Epithelial cell of proximal tubule (primary cell): ENCODE measurements around the gene HOXA9. TPM values are rescaled to one million over a fixed set of nuclear protein-coding genes. Genes with fewer than 3 reads are reported as not detected.

Experiments
- DNase-seq: peaks from one replicate; pipeline ENCODE4 v3.0.0-alpha.2; 2011; ENCODE audit warnings: low read depth
- H3K4me3 ChIP-seq: 2 replicates; pipeline ENCODE4 v1.5.1; 2011; ENCODE audit warnings: low read depth, mild to moderate bottlenecking, low read length
- total RNA-seq: library from RNA; depleted of rRNA; stranded (reverse); fragments of >200 nt; gene quantifications from 2 replicates; pipeline ENCODE4 v1.2.3, GENCODE V29; 2015
- TF ChIP-seq, protein P1 (sequence below): conservative IDR thresholded peaks from 2 replicates; pipeline ENCODE4 v1.5.1; 2012; ENCODE audit warnings: low read depth, mild to moderate bottlenecking, low read length

The HOXA9 gene
- total RNA-seq, 1 donor from 2014 or later: 104 TPM

DNA sequence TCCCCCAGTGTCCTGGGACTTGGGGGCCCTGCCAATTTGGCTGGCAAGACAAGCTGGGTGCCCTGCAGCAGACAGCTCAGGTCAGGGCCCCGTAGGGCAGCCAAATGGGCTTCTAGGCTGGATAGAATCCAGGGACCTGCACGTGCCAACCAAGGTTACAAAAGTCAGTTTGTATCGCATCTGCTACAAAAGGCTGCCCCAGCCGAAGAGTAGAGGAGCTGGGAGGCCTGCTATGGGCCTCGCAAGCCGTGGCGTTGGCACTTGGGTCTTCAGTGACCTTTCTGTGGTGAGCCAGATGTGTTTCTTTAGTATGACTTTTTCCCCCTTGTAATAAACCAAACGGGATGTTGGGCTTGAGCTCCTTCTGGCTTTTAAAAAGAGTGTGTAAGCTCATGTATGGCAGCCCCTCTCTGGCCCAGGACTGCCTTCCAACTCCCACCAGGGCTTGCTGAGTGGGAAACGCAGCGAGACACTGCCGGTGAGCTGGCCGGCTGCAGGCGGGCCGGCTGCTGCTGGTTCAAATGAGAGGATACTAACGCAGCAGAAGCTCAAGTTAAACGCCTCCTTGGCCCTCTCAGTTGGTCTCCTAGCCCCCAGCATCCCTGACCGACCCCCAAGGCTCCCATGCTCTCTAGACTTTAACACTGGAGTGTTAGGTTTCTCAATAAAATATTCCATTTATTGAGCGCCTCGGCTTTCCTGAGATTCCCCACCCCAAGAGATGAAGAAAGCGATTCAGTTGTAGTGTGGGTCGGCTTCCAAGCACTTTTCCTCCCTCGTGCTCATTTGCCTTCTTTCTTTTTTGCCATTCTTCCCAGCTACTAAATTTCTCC, 11.8 kb upstream of the HOXA9 start:
- peak overlapping the region; percentile 64 for H3K4me3 ChIP-seq
- TF ChIP-seq, protein P1, sequence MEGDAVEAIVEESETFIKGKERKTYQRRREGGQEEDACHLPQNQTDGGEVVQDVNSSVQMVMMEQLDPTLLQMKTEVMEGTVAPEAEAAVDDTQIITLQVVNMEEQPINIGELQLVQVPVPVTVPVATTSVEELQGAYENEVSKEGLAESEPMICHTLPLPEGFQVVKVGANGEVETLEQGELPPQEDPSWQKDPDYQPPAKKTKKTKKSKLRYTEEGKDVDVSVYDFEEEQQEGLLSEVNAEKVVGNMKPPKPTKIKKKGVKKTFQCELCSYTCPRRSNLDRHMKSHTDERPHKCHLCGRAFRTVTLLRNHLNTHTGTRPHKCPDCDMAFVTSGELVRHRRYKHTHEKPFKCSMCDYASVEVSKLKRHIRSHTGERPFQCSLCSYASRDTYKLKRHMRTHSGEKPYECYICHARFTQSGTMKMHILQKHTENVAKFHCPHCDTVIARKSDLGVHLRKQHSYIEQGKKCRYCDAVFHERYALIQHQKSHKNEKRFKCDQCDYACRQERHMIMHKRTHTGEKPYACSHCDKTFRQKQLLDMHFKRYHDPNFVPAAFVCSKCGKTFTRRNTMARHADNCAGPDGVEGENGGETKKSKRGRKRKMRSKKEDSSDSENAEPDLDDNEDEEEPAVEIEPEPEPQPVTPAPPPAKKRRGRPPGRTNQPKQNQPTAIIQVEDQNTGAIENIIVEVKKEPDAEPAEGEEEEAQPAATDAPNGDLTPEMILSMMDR: no peak
- no peak for DNase-seq

DNA sequence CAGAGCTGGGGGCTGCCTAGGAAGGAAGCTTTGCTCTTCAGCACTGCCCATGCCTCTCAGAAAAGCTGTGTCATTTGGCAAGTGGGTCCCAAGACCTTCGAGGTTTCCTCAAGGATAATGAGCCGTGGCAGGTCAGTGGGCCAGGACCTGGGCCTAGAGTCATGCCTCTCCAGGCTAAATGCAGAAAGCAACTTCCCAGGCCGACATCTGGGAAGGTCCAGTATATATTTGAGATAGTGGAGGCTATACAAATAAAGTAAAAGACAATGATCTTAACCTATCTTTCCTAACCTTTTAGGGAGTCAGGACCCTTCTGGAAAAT, 11.1 kb upstream of the HOXA9 start:
- H3K4me3 ChIP-seq: peak overlapping the region; percentile 13
- no peak for DNase-seq
- TF ChIP-seq, protein P1: no peak

DNA sequence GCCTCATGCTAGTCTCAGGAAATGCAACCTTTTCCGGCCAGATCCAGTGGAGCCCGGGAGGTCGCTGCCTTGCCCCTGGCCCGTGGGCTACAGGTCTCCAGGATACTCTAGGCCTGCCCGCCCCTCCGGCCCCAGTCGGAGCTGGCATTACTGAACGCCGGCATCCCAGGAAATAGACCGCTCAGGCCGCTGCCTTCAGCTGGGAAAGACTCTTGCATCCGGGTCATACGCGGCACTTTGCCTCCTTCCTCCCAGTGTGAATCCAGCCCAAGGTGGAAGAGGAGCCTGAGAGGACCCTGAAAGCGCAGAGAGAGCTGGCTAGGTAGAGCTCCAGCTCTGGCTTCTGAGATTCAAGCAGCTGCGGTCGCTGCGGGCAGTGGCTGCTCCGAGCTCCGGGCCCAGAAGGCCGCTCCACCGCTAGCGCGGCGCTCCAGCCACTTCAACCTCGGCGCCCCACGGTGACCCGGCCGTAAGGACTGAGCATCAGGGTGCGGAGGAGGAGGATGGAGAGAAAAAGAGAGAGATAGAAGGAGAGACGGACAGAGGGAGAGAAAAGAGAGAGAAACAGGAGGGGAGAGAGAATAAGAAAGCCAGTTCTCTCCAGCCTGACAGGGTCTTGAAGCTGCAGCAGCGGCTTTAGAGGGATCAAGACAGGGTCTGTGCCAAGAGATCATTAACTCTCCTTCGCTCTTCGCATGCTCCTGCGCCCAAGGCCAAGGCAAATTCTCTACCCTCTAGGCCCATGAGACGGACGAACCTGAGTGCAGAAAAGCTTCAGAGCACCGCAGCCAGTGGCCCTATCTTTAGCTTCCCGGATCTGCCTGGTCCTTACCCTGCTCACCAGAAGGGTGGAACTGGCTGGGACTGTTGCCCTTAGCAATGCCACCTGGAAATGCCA, 10.5 kb upstream of the HOXA9 start:
- TF ChIP-seq, protein P1: no peak

DNA sequence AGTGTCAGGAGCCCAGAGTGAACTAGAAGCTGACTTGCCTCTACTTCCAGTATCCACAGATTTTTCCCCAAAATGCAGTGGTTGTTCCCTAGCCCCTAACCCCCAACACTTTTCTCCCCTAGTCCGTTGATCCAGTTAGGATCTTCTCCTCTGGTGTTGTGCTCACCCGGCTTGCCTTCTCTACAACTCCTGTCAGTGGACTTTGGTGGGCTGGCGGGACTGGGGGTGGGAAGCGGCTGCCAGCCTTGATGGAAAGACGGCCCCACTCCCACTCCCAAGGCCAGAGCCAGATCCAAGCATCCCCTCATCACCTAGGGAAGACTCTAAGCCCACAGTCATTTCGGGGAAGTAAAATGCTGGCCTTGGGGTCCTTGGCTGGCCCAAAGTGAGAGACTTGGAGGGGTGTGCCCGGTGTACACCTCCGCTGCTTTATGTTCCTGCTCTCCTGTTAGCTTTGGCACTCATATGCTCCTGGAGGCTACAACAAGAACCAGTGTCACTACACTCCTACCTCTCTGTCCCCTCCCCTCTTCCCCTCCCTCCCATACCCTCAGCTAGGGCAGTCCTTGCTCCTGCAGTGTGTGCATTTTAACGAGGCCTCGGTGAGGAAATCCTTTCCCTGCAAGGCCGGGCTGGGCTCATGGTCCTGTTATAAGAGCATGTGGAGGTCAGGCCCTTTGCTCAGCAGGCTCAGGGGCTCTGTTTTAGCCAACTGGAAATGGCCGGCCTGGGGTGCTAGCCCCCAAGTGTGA, 9.7 kb upstream of the HOXA9 start:
- H3K4me3 ChIP-seq: peak overlapping the region; percentile 74
- DNase-seq: no peak
- TF ChIP-seq, protein P1: no peak

More for the DNA sequence above, 10.5 kb upstream of the HOXA9 start:
- no peak for DNase-seq
- H3K4me3 ChIP-seq: peak overlapping the region; percentile 13

DNA sequence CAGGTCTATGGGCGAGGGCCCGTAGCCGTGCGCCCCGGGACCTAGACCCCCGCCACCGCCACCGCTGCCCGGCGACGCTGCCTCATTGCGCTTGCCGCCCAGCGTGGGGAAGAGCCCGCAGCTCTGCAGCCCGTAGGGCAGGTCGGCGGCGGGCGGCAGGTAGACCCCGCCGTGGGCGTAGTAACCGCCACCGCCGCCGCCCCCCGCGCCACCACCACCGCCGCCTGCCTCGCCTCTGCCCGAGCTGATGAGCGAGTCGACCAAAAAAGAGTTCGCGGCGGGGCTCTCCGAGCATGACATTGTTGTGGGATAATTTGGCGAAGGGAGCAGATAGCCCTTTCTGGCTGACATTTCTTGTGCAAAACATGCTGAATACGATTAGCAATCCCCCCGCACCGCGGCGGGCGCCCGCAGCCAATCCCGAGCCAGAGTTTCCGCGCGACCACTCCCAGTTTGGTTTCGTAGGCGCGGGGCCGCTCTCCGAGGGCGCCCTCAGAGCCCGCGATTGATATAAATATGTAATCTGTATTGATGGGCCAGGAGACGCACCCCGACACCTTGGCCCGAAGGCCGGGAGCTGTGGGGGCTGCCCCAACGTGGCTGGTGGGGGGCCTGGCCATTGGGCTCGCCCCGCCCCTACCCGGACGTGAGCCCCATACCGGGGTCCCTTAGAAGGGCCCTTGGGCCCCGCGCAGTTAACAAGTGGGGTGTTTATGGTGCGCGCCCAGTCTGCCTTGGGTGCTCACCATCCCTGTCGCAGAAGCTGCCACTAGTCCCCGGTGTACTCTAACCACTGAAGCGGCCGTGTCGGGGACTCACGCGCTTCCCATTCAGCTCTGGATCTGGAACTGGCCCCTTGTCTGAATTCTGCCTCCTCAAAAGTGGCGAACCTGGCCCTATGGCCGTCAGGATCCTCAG, 8.9 kb upstream of the HOXA9 start, which contains the start of gene HOXA10:
Gene HOXA10, minus strand, starts transcription at position 365 of the 918 bp plus-strand sequence. Its CDS starts 14 bp downstream, at position 351.
- DNase-seq: no peak
- TF ChIP-seq, protein P1: no peak
- H3K4me3 ChIP-seq: peak within 1 kb of the TSS; percentile 74
